GM12878 (cell line): ENCODE results near the gene GNG3.

Experiments
- EED ChIP-seq: sonication (generic); IDR thresholded peaks from 2 replicates; pipeline ENCODE4 v1.6.1; 2016; ENCODE audit warnings: antibody characterized with exemption, low read depth
- EZH2 ChIP-seq: IDR thresholded peaks from 2 replicates; pipeline ENCODE4 v1.6.1; 2012; ENCODE audit warnings: low read depth, mild to moderate bottlenecking, control low read depth, inconsistent platforms, low read length, borderline replicate concordance; ENCODE audit not compliant: control insufficient read depth
- GABPA ChIP-seq: IDR thresholded peaks from 2 replicates; pipeline ENCODE4 v1.6.1; 2014; ENCODE audit warnings: antibody characterized with exemption, low read depth, mild to moderate bottlenecking, inconsistent platforms
- MXI1 ChIP-seq: fragments of 150-350 bp; IDR thresholded peaks from 2 replicates; pipeline ENCODE4 v1.6.1; 2011; ENCODE audit warnings: low read depth, mild to moderate bottlenecking, inconsistent platforms, low read length, improper control_type of control experiment
- PAX5 ChIP-seq: IDR thresholded peaks from 2 replicates; pipeline ENCODE4 v1.6.1; 2011; ENCODE audit warnings: low read depth, low read length, borderline replicate concordance
- POLR2A ChIP-seq: IDR thresholded peaks from 2 replicates; pipeline ENCODE4 v1.6.1; 2011; ENCODE audit warnings: low read depth, mild to moderate bottlenecking, low read length
- POLR2AphosphoS5 ChIP-seq: IDR thresholded peaks from 2 replicates; pipeline ENCODE4 v1.6.1; 2011; ENCODE audit warnings: mild to moderate bottlenecking, low read length, inconsistent platforms
- STAT3 ChIP-seq: IDR thresholded peaks from 2 replicates; pipeline ENCODE4 v1.6.1; 2011; ENCODE audit warnings: low read depth, low read length, improper control_type of control experiment
- ZNF207 ChIP-seq: fragments of 450-650 bp; IDR thresholded peaks from 2 replicates; pipeline ENCODE4 v1.6.1; 2014; ENCODE audit warnings: antibody characterized with exemption, mild to moderate bottlenecking, borderline replicate concordance
- ZZZ3 ChIP-seq: IDR thresholded peaks from 2 replicates; pipeline ENCODE4 v1.6.1; 2011; ENCODE audit warnings: low read depth; ENCODE audit not compliant: control insufficient read depth, insufficient read length
- TF ChIP-seq, protein P1 (sequence below), 3 experiments: IDR thresholded peaks in 2 of 3; conservative IDR thresholded peaks in 1 of 3; 2 replicates each; pipeline ENCODE4 v1.5.1; 2011; ENCODE audit warnings: low read depth in 3 of 3, low read length in 3 of 3, mild to moderate bottlenecking in 3 of 3, control low read depth in 2 of 3, moderate library complexity in 2 of 3, inconsistent platforms in 1 of 3, mixed read lengths in 1 of 3; ENCODE audit not compliant: control insufficient read depth in 2 of 3, insufficient read depth in 1 of 3; ENCODE audit errors: extremely low read depth in 1 of 3
- TF ChIP-seq, protein P2 (sequence below): fragments of 450-650 bp; IDR thresholded peaks from 2 replicates; pipeline ENCODE4 v1.6.1; 2018; ENCODE audit warnings: borderline replicate concordance, mild to moderate bottlenecking; ENCODE audit not compliant: partially characterized antibody
- TF ChIP-seq, protein P3 (sequence below): fragments of 450-650 bp; formaldehyde crosslinking; IDR thresholded peaks from 2 replicates; pipeline ENCODE4 v1.4.0; 2020; ENCODE audit warnings: mild to moderate bottlenecking, moderate library complexity

DNA sequence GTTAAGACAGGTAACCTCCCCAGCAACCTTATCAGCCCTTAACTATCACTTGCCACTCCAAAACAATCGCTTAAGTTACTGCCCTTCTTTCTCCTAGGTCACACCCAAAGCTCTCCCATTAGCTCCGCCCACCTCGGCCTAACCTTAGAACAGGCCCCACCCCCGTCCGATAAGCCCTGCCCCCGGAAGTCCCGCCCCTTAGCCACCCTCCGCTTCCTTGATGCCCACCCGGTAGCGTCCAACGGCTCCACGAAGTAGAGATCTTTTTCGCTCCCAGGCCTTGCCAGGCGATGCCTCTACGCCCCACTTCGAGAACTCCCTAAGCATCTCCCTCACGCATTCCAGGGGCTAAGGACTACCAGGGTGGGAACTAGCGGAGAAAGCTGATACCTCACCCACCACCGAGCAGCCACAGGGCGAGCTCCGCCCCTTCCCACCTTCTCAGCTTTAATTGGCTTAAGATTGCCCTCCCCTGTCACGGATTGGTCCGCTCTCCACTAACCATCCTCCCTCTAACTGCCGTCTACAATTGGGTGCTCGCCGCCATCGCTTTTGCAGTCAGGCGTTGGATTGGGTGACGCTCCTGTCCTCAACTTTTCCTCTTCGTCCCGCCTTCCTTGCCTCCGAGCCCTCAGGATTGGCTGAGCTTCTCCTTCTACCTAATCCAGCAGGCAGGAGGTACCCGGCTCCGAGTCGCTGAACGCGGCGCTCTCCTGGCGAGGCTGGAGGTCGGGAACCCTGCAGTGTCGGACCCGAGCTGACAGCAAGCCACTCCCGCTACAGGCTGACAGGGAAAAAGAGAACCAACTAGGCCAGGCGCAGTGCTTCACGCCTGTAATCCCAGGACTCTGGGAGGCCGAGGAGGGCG lies 46.5 kb downstream of the GNG3 start, which contains the start of gene ZBTB3:
- TF ChIP-seq ZNF207, result no peak
- TF ChIP-seq POLR2AphosphoS5, result peak; percentile 93
- no peak for TF ChIP-seq PAX5
- TF ChIP-seq ZZZ3, result no peak
- TF ChIP-seq MXI1, result no peak
- peak; percentile 90 for TF ChIP-seq GABPA
- TF ChIP-seq, protein P1, sequence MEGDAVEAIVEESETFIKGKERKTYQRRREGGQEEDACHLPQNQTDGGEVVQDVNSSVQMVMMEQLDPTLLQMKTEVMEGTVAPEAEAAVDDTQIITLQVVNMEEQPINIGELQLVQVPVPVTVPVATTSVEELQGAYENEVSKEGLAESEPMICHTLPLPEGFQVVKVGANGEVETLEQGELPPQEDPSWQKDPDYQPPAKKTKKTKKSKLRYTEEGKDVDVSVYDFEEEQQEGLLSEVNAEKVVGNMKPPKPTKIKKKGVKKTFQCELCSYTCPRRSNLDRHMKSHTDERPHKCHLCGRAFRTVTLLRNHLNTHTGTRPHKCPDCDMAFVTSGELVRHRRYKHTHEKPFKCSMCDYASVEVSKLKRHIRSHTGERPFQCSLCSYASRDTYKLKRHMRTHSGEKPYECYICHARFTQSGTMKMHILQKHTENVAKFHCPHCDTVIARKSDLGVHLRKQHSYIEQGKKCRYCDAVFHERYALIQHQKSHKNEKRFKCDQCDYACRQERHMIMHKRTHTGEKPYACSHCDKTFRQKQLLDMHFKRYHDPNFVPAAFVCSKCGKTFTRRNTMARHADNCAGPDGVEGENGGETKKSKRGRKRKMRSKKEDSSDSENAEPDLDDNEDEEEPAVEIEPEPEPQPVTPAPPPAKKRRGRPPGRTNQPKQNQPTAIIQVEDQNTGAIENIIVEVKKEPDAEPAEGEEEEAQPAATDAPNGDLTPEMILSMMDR (IDR thresholded peaks at IDR 0.05 in 2 of 3, conservative IDR thresholded peaks at IDR 0.05 in 1 of 3; ENCODE audit: control insufficient read depth in 2 of 3, extremely low read depth in 1 of 3, insufficient read depth in 1 of 3, low read depth in 3 of 3, low read length in 3 of 3), result no peak
- TF ChIP-seq EED, result 0 out of 2 replicates have a peak, but pooled peaks have one; percentile 15
- no peak for TF ChIP-seq EZH2
- no peak for TF ChIP-seq STAT3
- peak; percentile 85 for TF ChIP-seq POLR2A
- TF ChIP-seq, protein P2, sequence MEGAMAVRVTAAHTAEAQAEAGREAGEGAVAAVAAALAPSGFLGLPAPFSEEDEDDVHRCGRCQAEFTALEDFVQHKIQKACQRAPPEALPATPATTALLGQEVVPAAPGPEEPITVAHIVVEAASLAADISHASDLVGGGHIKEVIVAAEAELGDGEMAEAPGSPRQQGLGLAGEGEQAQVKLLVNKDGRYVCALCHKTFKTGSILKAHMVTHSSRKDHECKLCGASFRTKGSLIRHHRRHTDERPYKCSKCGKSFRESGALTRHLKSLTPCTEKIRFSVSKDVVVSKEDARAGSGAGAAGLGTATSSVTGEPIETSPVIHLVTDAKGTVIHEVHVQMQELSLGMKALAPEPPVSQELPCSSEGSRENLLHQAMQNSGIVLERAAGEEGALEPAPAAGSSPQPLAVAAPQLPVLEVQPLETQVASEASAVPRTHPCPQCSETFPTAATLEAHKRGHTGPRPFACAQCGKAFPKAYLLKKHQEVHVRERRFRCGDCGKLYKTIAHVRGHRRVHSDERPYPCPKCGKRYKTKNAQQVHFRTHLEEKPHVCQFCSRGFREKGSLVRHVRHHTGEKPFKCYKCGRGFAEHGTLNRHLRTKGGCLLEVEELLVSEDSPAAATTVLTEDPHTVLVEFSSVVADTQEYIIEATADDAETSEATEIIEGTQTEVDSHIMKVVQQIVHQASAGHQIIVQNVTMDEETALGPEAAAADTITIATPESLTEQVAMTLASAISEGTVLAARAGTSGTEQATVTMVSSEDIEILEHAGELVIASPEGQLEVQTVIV, result peak; percentile 82
- TF ChIP-seq, protein P3, sequence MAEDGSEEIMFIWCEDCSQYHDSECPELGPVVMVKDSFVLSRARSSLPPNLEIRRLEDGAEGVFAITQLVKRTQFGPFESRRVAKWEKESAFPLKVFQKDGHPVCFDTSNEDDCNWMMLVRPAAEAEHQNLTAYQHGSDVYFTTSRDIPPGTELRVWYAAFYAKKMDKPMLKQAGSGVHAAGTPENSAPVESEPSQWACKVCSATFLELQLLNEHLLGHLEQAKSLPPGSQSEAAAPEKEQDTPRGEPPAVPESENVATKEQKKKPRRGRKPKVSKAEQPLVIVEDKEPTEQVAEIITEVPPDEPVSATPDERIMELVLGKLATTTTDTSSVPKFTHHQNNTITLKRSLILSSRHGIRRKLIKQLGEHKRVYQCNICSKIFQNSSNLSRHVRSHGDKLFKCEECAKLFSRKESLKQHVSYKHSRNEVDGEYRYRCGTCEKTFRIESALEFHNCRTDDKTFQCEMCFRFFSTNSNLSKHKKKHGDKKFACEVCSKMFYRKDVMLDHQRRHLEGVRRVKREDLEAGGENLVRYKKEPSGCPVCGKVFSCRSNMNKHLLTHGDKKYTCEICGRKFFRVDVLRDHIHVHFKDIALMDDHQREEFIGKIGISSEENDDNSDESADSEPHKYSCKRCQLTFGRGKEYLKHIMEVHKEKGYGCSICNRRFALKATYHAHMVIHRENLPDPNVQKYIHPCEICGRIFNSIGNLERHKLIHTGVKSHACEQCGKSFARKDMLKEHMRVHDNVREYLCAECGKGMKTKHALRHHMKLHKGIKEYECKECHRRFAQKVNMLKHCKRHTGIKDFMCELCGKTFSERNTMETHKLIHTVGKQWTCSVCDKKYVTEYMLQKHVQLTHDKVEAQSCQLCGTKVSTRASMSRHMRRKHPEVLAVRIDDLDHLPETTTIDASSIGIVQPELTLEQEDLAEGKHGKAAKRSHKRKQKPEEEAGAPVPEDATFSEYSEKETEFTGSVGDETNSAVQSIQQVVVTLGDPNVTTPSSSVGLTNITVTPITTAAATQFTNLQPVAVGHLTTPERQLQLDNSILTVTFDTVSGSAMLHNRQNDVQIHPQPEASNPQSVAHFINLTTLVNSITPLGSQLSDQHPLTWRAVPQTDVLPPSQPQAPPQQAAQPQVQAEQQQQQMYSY (CRISPR knock-in tag), result no peak
